Jurkat, Clone E6-1 (cell line): ENCODE results near the gene FRAS1.
A peak's percentile ranks its signal among the peaks of the same experiment; 100 is the strongest.
"Not testable (repeated sequence)": the region's sequence is repeated elsewhere in the genome, so short reads cannot be mapped to it uniquely, and the experiment has no call there.

Experiments used
- DNase-seq: peaks from one replicate; pipeline ENCODE4 v3.0.0-alpha.2; 2011; ENCODE audit warnings: low read depth, low spot score
- H3K4me3 ChIP-seq: 2 replicates; pipeline ENCODE4 v1.5.1; 2011; ENCODE audit warnings: mild to moderate bottlenecking, low read length, control low read depth, moderate library complexity

Gene FRAS1

GRCh38 chr4:78296261-78296660, 239.1 kb downstream of the FRAS1 start:
- DNase-seq: no peak
- no peak overlapping the region for H3K4me3 ChIP-seq

GRCh38 chr4:78297116-78297800, 240.1 kb downstream of the FRAS1 start:
- DNase-seq: no peak
- no peak overlapping the region for H3K4me3 ChIP-seq

GRCh38 chr4:78298618-78299017, 241.5 kb downstream of the FRAS1 start:
- DNase-seq: no peak

GRCh38 chr4:78299565-78299972, 242.4 kb downstream of the FRAS1 start:
- DNase-seq: no peak
- no peak overlapping the region for H3K4me3 ChIP-seq

More at GRCh38 chr4:78298618-78299017, 241.5 kb downstream of the FRAS1 start:
- no peak overlapping the region for H3K4me3 ChIP-seq

GRCh38 chr4:78307263-78307662, 250.1 kb downstream of the FRAS1 start:
- DNase-seq: not testable (repeated sequence)

GRCh38 chr4:78308517-78308916, 251.4 kb downstream of the FRAS1 start:
- H3K4me3 ChIP-seq: no peak overlapping the region
- no peak for DNase-seq

More at GRCh38 chr4:78307263-78307662, 250.1 kb downstream of the FRAS1 start:
- not testable (repeated sequence) for H3K4me3 ChIP-seq

- no peak for DNase-seq
- no peak overlapping the region for H3K4me3 ChIP-seq
Observed at GRCh38 chr4:78309352-78309751, 252.2 kb downstream of the FRAS1 start.

GRCh38 chr4:78310007-78310739, 253.1 kb downstream of the FRAS1 start:
- no peak overlapping the region for H3K4me3 ChIP-seq
- DNase-seq: no peak

GRCh38 chr4:78310740-78311115, 253.6 kb downstream of the FRAS1 start:
- no peak overlapping the region for H3K4me3 ChIP-seq
- no peak for DNase-seq

- no peak for DNase-seq
Observed at GRCh38 chr4:78311306-78311705, 254.2 kb downstream of the FRAS1 start.

GRCh38 chr4:78312989-78313753, 256.0 kb downstream of the FRAS1 start:
- no peak for DNase-seq
- H3K4me3 ChIP-seq: no peak overlapping the region

More at GRCh38 chr4:78311306-78311705, 254.2 kb downstream of the FRAS1 start:
- no peak overlapping the region for H3K4me3 ChIP-seq

GRCh38 chr4:78313754-78314120, 256.6 kb downstream of the FRAS1 start:
- no peak for DNase-seq
- H3K4me3 ChIP-seq: no peak overlapping the region

- no peak for DNase-seq
- H3K4me3 ChIP-seq: no peak overlapping the region
Observed at GRCh38 chr4:78318126-78318525, 261.0 kb downstream of the FRAS1 start.

- DNase-seq: peak; percentile 20
- no peak overlapping the region for H3K4me3 ChIP-seq
Observed at GRCh38 chr4:78320349-78320935, 263.3 kb downstream of the FRAS1 start.

GRCh38 chr4:78322032-78322431, 264.9 kb downstream of the FRAS1 start:
- H3K4me3 ChIP-seq: no peak overlapping the region
- DNase-seq: no peak

- no peak for DNase-seq
- H3K4me3 ChIP-seq: no peak overlapping the region
Observed at GRCh38 chr4:78323439-78323838, 266.3 kb downstream of the FRAS1 start.

- no peak for DNase-seq
- H3K4me3 ChIP-seq: no peak overlapping the region
Observed at GRCh38 chr4:78324625-78325024, 267.5 kb downstream of the FRAS1 start.

- no peak for DNase-seq
- no peak overlapping the region for H3K4me3 ChIP-seq
Observed at GRCh38 chr4:78325271-78326157, 268.4 kb downstream of the FRAS1 start.

GRCh38 chr4:78328591-78328990, 271.5 kb downstream of the FRAS1 start:
- not testable (repeated sequence) for DNase-seq, H3K4me3 ChIP-seq
